NCI-H2227 (cell line): Measurements from ENCODE around the gene SND1.

ENCODE experiments used
- DNase-seq: peaks from one replicate; lab custom pipeline; 2025; ENCODE audit not compliant: unreplicated experiment; lab: John Stamatoyannopoulos, UW

Gene SND1

GRCh38 chr7:128010391-128011127, 358.6 kb downstream of the SND1 start:
- no peak for DNase-seq

- no peak for DNase-seq
Measured at GRCh38 chr7:128011131-128011661, 359.2 kb downstream of the SND1 start.

- no peak for DNase-seq
Measured at GRCh38 chr7:128014811-128015210, 362.8 kb downstream of the SND1 start.

- no peak for DNase-seq
Measured at GRCh38 chr7:128017460-128017859, 365.5 kb downstream of the SND1 start.

GRCh38 chr7:128017862-128018845, 366.2 kb downstream of the SND1 start:
- peak; percentile 37 for DNase-seq

- DNase-seq = no peak
Measured at GRCh38 chr7:128019288-128019687, 367.3 kb downstream of the SND1 start.

- DNase-seq = no peak
Measured at GRCh38 chr7:128020159-128020558, 368.2 kb downstream of the SND1 start.

GRCh38 chr7:128021366-128021765, 369.4 kb downstream of the SND1 start:
- DNase-seq = no peak

GRCh38 chr7:128022631-128023532, 370.9 kb downstream of the SND1 start:
- no peak for DNase-seq

- peak; percentile 17 for DNase-seq
Measured at GRCh38 chr7:128024151-128024550, 372.2 kb downstream of the SND1 start.

GRCh38 chr7:128025380-128025779, 373.4 kb downstream of the SND1 start:
- DNase-seq = no peak

- DNase-seq = no peak
Measured at GRCh38 chr7:128025819-128026218, 373.8 kb downstream of the SND1 start.

- no peak for DNase-seq
Measured at GRCh38 chr7:128026551-128026950, 374.6 kb downstream of the SND1 start.

GRCh38 chr7:128027485-128027980, 375.5 kb downstream of the SND1 start:
- DNase-seq = peak; percentile 32

GRCh38 chr7:128029405-128029995, 377.5 kb downstream of the SND1 start:
- DNase-seq = no peak

GRCh38 chr7:128030263-128030653, 378.3 kb downstream of the SND1 start:
- no peak for DNase-seq

GRCh38 chr7:128030654-128031611, 378.9 kb downstream of the SND1 start, which contains the start of gene LRRC4:
Gene LRRC4, minus strand, starts transcription at chr7:128031437. Its CDS starts 797 bp downstream, at chr7:128030640.
- DNase-seq = peak; percentile 77

GRCh38 chr7:128031901-128032604, 380.1 kb downstream of the SND1 start:
- peak; percentile 87 for DNase-seq
